ENCODE data around the gene SAMD3.

DNA sequence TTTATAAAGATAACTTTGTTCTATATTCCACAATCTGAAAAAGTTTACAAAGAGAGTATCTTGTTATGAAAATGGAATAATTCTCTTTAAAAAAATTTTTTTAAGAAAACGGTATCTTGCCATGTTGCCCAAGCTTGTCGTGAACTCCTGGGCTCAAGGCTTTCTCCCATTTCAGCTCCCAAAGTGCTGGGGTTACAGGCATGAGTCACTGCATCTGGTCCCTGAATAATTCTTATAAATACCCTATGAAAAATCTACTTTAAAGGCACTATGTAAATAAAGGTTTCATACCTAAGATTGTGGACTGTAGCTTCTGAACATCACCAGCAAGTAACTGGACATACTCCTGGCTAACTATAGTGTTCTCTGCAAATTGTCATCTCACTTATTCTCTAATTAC, 60.3 kb downstream of the SAMD3 start:
- TF ChIP-seq, protein P1, sequence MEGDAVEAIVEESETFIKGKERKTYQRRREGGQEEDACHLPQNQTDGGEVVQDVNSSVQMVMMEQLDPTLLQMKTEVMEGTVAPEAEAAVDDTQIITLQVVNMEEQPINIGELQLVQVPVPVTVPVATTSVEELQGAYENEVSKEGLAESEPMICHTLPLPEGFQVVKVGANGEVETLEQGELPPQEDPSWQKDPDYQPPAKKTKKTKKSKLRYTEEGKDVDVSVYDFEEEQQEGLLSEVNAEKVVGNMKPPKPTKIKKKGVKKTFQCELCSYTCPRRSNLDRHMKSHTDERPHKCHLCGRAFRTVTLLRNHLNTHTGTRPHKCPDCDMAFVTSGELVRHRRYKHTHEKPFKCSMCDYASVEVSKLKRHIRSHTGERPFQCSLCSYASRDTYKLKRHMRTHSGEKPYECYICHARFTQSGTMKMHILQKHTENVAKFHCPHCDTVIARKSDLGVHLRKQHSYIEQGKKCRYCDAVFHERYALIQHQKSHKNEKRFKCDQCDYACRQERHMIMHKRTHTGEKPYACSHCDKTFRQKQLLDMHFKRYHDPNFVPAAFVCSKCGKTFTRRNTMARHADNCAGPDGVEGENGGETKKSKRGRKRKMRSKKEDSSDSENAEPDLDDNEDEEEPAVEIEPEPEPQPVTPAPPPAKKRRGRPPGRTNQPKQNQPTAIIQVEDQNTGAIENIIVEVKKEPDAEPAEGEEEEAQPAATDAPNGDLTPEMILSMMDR (IDR thresholded peaks at IDR 0.05), result no peak
- TF ChIP-seq, protein P2, sequence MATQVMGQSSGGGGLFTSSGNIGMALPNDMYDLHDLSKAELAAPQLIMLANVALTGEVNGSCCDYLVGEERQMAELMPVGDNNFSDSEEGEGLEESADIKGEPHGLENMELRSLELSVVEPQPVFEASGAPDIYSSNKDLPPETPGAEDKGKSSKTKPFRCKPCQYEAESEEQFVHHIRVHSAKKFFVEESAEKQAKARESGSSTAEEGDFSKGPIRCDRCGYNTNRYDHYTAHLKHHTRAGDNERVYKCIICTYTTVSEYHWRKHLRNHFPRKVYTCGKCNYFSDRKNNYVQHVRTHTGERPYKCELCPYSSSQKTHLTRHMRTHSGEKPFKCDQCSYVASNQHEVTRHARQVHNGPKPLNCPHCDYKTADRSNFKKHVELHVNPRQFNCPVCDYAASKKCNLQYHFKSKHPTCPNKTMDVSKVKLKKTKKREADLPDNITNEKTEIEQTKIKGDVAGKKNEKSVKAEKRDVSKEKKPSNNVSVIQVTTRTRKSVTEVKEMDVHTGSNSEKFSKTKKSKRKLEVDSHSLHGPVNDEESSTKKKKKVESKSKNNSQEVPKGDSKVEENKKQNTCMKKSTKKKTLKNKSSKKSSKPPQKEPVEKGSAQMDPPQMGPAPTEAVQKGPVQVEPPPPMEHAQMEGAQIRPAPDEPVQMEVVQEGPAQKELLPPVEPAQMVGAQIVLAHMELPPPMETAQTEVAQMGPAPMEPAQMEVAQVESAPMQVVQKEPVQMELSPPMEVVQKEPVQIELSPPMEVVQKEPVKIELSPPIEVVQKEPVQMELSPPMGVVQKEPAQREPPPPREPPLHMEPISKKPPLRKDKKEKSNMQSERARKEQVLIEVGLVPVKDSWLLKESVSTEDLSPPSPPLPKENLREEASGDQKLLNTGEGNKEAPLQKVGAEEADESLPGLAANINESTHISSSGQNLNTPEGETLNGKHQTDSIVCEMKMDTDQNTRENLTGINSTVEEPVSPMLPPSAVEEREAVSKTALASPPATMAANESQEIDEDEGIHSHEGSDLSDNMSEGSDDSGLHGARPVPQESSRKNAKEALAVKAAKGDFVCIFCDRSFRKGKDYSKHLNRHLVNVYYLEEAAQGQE (IDR thresholded peaks at IDR 0.05; ENCODE audit: insufficient read depth in 1 of 2, low read depth in 2 of 2, low read length in 1 of 2), result no peak
- no peak for TF ChIP-seq POLR2AphosphoS5 (IDR thresholded peaks at IDR 0.05; ENCODE audit: low read depth, low read length)

All from Panc1 (cell line).